ENCODE results near the gene DNASE1L1. TPM values are rescaled to one million over a fixed set of nuclear protein-coding genes. Genes with fewer than 3 reads are reported as not detected.

DNASE1L1 gene
- total RNA-seq, 1 donor from 2014 or later = 16.6 TPM

DNA sequence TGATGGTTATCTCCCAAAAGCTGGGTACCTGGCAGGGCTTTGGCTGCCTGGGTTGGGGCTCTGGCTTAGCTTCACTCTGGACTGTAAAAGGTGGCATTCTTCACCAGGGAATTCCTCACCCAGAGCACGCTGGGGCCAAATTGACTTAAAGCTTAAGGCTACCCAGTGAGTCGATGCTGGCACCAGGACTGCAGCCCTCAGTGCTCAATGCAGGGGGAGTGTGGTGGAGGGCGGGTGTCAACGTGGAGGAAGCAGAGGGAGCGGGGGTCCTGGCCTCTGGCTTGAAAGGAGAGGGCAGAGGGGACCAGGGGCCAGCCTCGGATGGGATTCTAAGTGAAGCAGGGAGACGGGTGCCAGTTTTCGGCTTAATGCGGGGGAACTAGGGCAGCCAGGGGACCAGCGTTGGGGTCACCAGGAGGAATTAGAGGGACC, 34.4 kb upstream of the DNASE1L1 start:
- Histone ChIP-seq H3K27me3 (ENCODE audit: control insufficient read depth, insufficient read depth, low read length) (no peaks in the 10 kb centered on the region), H3K4me3 (ENCODE audit: low read depth, low read length) (peak overlapping the region; percentile 21), H3K36me3 (ENCODE audit: control insufficient read depth, insufficient read depth, low read length) (no peaks in the 10 kb centered on the region)
- no peak for DNase-seq (ENCODE audit: low read depth)
- TF ChIP-seq, protein P1, sequence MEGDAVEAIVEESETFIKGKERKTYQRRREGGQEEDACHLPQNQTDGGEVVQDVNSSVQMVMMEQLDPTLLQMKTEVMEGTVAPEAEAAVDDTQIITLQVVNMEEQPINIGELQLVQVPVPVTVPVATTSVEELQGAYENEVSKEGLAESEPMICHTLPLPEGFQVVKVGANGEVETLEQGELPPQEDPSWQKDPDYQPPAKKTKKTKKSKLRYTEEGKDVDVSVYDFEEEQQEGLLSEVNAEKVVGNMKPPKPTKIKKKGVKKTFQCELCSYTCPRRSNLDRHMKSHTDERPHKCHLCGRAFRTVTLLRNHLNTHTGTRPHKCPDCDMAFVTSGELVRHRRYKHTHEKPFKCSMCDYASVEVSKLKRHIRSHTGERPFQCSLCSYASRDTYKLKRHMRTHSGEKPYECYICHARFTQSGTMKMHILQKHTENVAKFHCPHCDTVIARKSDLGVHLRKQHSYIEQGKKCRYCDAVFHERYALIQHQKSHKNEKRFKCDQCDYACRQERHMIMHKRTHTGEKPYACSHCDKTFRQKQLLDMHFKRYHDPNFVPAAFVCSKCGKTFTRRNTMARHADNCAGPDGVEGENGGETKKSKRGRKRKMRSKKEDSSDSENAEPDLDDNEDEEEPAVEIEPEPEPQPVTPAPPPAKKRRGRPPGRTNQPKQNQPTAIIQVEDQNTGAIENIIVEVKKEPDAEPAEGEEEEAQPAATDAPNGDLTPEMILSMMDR (IDR thresholded peaks at IDR 0.05; ENCODE audit: insufficient read depth, low read length, poor library complexity, severe bottlenecking) = no peak

DNA sequence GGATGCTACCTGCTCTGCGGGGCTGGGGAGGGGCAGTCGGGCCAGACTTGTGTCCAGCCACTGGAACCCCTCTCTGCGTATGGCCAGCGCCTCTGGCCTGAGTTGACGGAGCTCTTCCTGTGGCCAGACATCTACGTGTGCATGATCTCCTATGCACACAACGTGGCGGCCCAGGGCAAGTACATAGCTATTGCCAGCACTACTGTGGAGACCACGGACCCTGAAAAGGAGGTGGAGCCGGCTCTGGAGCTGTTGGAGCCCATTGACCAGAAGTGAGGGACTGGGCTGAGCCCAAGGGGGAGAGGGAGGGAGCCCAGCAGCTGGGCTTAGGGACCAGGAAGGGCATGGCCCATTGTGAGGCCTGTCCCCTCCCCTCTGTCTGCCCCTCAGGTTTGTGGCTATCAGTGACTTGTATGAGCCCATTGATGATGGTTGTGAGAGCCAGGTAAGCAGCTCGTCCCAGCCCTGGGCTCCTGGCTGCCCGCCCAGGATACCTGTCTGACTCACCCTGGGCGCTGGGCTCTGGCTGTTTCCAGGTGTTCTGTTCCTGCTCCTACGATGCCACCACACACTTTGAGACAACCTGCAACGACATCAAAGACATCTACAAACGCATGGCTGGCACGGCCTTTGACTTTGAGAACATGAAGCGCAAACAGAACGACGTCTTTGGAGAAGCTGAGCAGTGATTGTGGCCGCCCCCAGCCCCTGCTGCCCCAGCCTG, 33.1 kb upstream of the DNASE1L1 start:
- no peak for DNase-seq (ENCODE audit: low read depth)
- no peaks in the 10 kb centered on the region for H3K27me3 ChIP-seq (ENCODE audit: control insufficient read depth, insufficient read depth, low read length)
- TF ChIP-seq, protein P1 (IDR thresholded peaks at IDR 0.05; ENCODE audit: insufficient read depth, low read length, poor library complexity, severe bottlenecking) = no peak
- no peak overlapping the region for H3K4me3 ChIP-seq (ENCODE audit: low read depth, low read length)
- no peaks in the 10 kb centered on the region for H3K36me3 ChIP-seq (ENCODE audit: control insufficient read depth, insufficient read depth, low read length)

DNA sequence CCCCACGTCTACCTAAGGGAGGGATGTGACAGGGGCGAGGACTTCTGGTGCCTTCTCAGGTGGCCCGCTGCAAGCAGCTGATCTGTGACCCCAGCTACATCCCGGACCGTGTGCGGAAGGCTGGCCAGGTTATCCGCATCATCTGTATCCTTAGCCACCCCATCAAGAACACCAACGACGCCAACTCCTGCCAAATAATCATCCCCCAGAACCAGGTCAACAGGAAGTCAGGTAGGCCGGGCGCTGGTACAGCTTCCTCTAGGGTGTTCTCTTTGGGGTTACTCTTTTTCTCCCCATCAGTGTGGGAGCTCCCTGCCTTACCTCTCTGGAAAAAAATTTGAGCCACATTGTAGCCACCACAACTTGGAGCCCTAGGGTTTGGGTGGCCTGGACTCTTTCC, 32.5 kb upstream of the DNASE1L1 start:
- TF ChIP-seq, protein P1 (IDR thresholded peaks at IDR 0.05; ENCODE audit: insufficient read depth, low read length, poor library complexity, severe bottlenecking) = no peak
- H3K27me3 ChIP-seq (ENCODE audit: control insufficient read depth, insufficient read depth, low read length) = no peaks in the 10 kb centered on the region
- no peaks in the 10 kb centered on the region for H3K36me3 ChIP-seq (ENCODE audit: control insufficient read depth, insufficient read depth, low read length)
- H3K4me3 ChIP-seq (ENCODE audit: low read depth, low read length) = no peak overlapping the region
- DNase-seq (ENCODE audit: low read depth) = no peak

DNA sequence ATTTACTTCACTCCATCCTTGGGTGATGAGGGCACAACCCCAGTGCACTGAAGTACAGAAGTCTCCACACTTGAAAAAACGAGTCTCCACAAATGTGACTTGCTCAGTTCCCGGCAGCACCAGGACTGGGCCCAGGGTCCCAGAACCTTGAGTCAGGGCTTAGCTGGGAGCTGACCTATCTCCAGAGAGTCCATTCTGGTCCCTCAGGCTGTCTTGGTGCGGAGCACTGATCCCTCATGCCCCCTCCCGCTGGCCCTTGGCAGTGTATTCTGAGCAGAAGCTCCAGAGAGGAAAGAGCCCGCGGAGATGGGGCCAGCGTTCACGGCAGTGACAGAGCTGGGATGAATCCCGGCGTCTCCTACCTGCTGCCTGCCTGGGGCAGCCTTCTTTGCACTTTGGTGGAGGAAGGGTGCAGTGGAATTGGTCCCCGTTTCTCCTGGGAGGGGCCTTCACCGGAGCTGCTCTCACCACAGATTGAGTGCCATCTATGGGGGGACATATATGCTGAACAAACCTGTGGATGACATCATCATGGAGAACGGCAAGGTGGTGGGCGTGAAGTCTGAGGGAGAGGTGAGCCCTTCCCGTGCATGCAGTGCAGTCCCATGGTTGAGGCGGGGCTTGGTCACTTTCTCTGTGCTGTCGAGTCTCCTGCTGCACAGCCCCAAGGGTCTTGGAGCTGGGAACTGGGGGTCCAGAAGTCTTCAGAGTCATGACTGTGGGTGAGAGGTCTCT, 31.7 kb upstream of the DNASE1L1 start:
- TF ChIP-seq, protein P1 (IDR thresholded peaks at IDR 0.05; ENCODE audit: insufficient read depth, low read length, poor library complexity, severe bottlenecking) = no peak
- no peak for DNase-seq (ENCODE audit: low read depth)
- no peaks in the 10 kb centered on the region for H3K27me3 ChIP-seq (ENCODE audit: control insufficient read depth, insufficient read depth, low read length)
- no peaks in the 10 kb centered on the region for H3K36me3 ChIP-seq (ENCODE audit: control insufficient read depth, insufficient read depth, low read length)
- H3K4me3 ChIP-seq (ENCODE audit: low read depth, low read length) = no peak overlapping the region

DNA sequence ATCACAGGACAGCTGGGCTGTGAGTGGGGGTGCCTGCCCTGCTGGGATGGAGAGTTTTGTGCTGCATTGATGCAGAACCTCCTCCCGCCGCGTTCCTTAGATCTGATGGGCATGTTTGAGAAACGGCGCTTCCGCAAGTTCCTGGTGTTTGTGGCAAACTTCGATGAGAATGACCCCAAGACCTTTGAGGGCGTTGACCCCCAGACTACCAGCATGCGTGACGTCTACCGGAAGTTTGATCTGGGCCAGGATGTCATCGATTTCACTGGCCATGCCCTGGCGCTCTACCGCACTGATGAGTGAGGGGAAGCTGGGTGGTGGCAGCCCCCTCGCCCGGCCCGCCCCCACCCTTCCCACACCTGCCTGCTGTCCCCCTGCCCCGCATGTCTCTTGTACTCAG, 30.8 kb upstream of the DNASE1L1 start:
- Histone ChIP-seq H3K36me3 (ENCODE audit: control insufficient read depth, insufficient read depth, low read length) (no peaks in the 10 kb centered on the region), H3K4me3 (ENCODE audit: low read depth, low read length) (no peak overlapping the region), H3K27me3 (ENCODE audit: control insufficient read depth, insufficient read depth, low read length) (no peaks in the 10 kb centered on the region)
- DNase-seq (ENCODE audit: low read depth) = no peak
- TF ChIP-seq, protein P1 (IDR thresholded peaks at IDR 0.05; ENCODE audit: insufficient read depth, low read length, poor library complexity, severe bottlenecking) = no peak
